ENCODE data around the gene NPIPA5.
"Not testable (repeated sequence)": the region's sequence is repeated elsewhere in the genome, so short reads cannot be mapped to it uniquely, and the experiment has no call there.

NPIPA5 gene

GRCh38 chr16:15388060-15388459, 10.0 kb upstream of the NPIPA5 start:
- not testable (repeated sequence) for DNase-seq

GRCh38 chr16:15382810-15383209, 4.7 kb upstream of the NPIPA5 start:
- DNase-seq = not testable (repeated sequence)

GRCh38 chr16:15357495-15357894, 20.6 kb downstream of the NPIPA5 start:
- not testable (repeated sequence) for DNase-seq

- not testable (repeated sequence) for DNase-seq
These were observed 23.2 kb downstream of the NPIPA5 start for GRCh38 chr16:15354846-15355245.

- DNase-seq = not testable (repeated sequence)
These were observed 25.2 kb downstream of the NPIPA5 start for GRCh38 chr16:15352852-15353251.

GRCh38 chr16:15351745-15352144, 26.3 kb downstream of the NPIPA5 start:
- DNase-seq = not testable (repeated sequence)

- DNase-seq = not testable (repeated sequence)
These were observed 26.8 kb downstream of the NPIPA5 start for GRCh38 chr16:15351251-15351650.

- DNase-seq = not testable (repeated sequence)
These were observed 29.4 kb downstream of the NPIPA5 start for GRCh38 chr16:15348721-15349120.

GRCh38 chr16:15342337-15342736, 35.8 kb downstream of the NPIPA5 start:
- not testable (repeated sequence) for DNase-seq

- DNase-seq = not testable (repeated sequence)
These were observed 39.1 kb downstream of the NPIPA5 start for GRCh38 chr16:15338986-15339385.

- not testable (repeated sequence) for DNase-seq
These were observed 40.0 kb downstream of the NPIPA5 start for GRCh38 chr16:15337974-15338605.

- not testable (repeated sequence) for DNase-seq
These were observed 42.5 kb downstream of the NPIPA5 start for GRCh38 chr16:15335609-15336008.

- not testable (repeated sequence) for DNase-seq
These were observed 44.1 kb downstream of the NPIPA5 start for GRCh38 chr16:15333969-15334368.

- DNase-seq = not testable (repeated sequence)
These were observed 47.1 kb downstream of the NPIPA5 start for GRCh38 chr16:15330978-15331377.

- not testable (repeated sequence) for DNase-seq
These were observed 53.1 kb downstream of the NPIPA5 start for GRCh38 chr16:15324954-15325353.

- not testable (repeated sequence) for DNase-seq
These were observed 54.7 kb downstream of the NPIPA5 start for GRCh38 chr16:15323373-15323772.

GRCh38 chr16:15321221-15321620, 56.9 kb downstream of the NPIPA5 start:
- DNase-seq = not testable (repeated sequence)

GRCh38 chr16:15314562-15314961, 63.5 kb downstream of the NPIPA5 start:
- DNase-seq = not testable (repeated sequence)
